AG08395 (cell line): ENCODE data around the gene ENHO.
"Not testable (repeated sequence)": the region's sequence is repeated elsewhere in the genome, so short reads cannot be mapped to it uniquely, and the experiment has no call there.

ENCODE experiments used
- DNase-seq: peaks from one replicate; pipeline ENCODE4 v3.0.0; 2012; ENCODE audit warnings: mixed read lengths, low spot score

The ENHO gene

GRCh38 chr9:34555500-34555899, 32.7 kb upstream of the ENHO start:
- DNase-seq: no peak

GRCh38 chr9:34555002-34555348, 32.2 kb upstream of the ENHO start:
- no peak for DNase-seq

- no peak for DNase-seq
Observed at GRCh38 chr9:34554211-34555001, 31.6 kb upstream of the ENHO start.

- no peak for DNase-seq
Observed at GRCh38 chr9:34553511-34554021, 30.8 kb upstream of the ENHO start.

GRCh38 chr9:34552986-34553385, 30.2 kb upstream of the ENHO start:
- no peak for DNase-seq

GRCh38 chr9:34552606-34552981, 29.8 kb upstream of the ENHO start:
- DNase-seq: no peak

GRCh38 chr9:34551751-34552605, 29.2 kb upstream of the ENHO start:
- DNase-seq: no peak

- DNase-seq: no peak
Observed at GRCh38 chr9:34550681-34551270, 28.0 kb upstream of the ENHO start.

- DNase-seq: no peak
Observed at GRCh38 chr9:34550016-34550680, 27.4 kb upstream of the ENHO start.

GRCh38 chr9:34549407-34549732, 26.6 kb upstream of the ENHO start:
- no peak for DNase-seq

GRCh38 chr9:34547960-34548611, 25.3 kb upstream of the ENHO start:
- DNase-seq: peak; percentile 88

- peak; percentile 77 for DNase-seq
Observed at GRCh38 chr9:34546834-34547827, 24.3 kb upstream of the ENHO start.

- no peak for DNase-seq
Observed at GRCh38 chr9:34546102-34546833, 23.5 kb upstream of the ENHO start.

- DNase-seq: no peak
Observed at GRCh38 chr9:34545497-34545896, 22.7 kb upstream of the ENHO start.

- DNase-seq: no peak
Observed at GRCh38 chr9:34544035-34544434, 21.2 kb upstream of the ENHO start.

GRCh38 chr9:34541540-34541939, 18.8 kb upstream of the ENHO start:
- DNase-seq: no peak

- peak; percentile 84 for DNase-seq
Observed at GRCh38 chr9:34540827-34541226, 18.0 kb upstream of the ENHO start.

GRCh38 chr9:34536685-34537084, 13.9 kb upstream of the ENHO start:
- no peak for DNase-seq

- DNase-seq: not testable (repeated sequence)
Observed at GRCh38 chr9:34532041-34532440, 9.3 kb upstream of the ENHO start.

GRCh38 chr9:34526026-34526425, 3.2 kb upstream of the ENHO start:
- DNase-seq: no peak
